GM19328 (cell line): ENCODE data around the gene ZNF672.
"Not testable (repeated sequence)": the region's sequence is repeated elsewhere in the genome, so short reads cannot be mapped to it uniquely, and the experiment has no call there.

Experiments used
- ATAC-seq: cut with Tn5 transposase; IDR thresholded peaks from one replicate; pipeline ENCODE4 v1.9.1; 2021; ENCODE audit warnings: mild to moderate bottlenecking, moderate library complexity; ENCODE audit not compliant: unreplicated experiment

The ZNF672 gene

DNA sequence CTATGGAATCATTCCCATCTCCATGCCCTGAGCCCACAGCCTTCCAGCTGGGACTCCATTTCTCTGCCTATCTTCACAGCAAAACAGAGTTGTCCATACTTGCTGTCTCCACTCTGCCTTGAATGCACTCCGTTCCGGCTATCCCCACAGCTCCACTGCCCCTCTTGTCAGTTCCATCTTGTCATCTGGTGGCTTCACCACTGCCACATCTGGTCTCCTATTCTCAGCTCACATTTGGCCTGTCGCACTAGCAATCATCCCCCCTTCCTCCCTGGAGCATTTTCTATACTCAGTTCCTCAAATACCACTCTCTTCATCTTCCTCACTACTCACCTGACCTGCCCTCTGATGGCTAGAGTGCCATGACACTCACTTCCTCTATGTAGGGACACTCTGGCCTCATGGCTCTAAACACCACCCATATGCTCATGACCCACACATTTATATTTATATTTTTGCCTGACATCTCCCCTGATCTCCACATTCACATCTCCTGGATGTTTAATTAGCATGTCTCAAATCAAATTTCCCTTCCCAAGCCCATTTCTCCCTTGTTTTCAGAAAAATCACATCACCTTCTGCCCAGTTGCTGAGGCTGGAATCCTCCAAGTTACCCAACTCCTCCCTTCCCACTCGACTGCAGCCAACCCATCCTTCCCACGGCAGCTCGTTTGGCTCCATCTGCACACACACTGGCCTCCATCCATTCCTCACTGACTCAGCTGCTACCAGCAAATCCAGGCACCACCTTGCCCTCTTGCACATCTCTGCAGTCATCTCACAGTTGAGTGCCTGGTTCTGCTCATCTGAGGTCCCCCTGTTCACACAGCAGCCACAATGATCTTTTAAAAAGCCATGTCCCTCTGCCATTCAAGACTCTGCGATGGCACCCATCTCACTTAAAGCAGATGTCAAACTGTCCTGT lies 14.7 kb downstream of the ZNF672 start:
- ATAC-seq: no peak

GRCh38 chr1:248853663-248854375 lies 15.8 kb downstream of the ZNF672 start:
- no peak for ATAC-seq

- ATAC-seq: no peak
These were observed 17.6 kb downstream of the ZNF672 start for GRCh38 chr1:248855580-248855979.

- ATAC-seq: no peak
These were observed 18.2 kb downstream of the ZNF672 start for GRCh38 chr1:248856176-248856575.

DNA sequence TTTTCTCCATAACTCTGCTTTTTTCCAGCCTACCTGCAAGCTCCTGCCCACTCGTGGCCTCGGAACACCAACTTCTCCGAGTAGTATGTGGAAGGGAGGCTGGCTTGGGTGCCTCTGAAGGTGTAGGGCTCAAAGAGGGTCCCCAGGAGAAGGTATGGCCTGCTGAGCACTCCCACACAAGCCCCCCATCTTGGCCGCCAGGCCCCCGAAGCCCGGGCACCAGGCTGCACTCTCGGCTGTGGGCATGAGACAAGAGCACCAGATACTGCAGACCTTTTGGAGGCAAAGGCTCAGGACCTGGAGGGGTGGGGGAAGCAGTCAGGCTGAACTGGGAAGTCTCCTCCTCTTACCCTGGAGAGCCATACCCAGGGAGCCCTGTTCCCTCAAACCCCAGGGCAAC lies 19.2 kb downstream of the ZNF672 start:
- no peak for ATAC-seq

DNA sequence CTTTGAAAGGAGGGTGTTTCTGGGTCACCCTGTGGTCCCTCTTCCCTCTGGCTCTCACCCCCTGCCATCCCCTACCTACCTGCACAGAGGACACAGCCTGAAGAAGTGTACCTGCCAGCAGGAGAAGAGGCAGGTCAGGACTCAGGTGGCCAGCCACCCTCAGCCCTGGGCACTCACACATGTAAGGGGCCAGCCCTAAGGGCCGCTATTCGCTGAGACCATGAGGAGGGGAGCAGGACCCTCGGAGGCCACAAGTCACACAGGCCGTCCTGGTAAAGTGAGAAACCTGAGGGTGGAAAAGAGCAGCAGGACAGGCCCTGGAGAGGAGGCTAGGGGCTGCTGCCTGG lies 19.7 kb downstream of the ZNF672 start:
- ATAC-seq: no peak

DNA sequence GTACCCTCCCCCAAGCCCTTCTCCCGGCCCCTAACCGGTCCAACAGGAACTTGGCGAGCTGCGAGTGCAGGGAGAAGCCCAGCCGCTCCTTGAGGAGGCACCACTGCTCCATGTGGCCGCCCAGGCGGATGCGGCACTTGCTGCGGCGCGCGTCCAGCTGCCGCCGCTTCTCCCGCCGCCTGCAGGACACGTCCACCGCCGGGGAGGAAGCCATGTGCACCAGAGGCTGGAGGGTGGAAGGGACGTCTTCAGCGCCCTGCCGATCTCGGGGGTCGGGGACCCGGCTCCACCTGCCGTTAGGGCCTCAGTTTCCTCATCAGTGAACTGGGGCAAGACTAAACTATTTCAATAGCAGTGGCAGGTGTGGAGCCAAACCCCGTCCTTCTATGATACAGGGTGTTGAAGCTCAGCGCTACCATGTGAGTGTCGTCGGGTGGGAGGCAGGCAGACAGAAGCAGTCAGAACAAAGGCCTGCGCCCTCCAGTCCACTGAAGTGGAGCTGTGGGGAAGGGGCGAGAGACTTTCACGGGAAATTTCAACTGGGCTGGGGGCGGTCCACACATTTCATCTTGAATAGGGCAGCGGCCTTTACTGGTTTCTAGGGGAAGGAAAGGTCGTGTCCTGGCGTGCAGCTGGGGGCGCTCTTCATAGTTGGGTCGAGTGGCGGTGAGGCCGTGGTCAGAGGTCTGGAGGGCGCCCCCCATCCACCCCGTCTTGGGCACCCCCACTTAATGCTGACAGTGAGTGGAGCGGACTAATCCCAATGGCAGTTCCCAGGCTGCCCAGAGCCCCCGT lies 20.3 kb downstream of the ZNF672 start:
- ATAC-seq: peak; percentile 15

DNA sequence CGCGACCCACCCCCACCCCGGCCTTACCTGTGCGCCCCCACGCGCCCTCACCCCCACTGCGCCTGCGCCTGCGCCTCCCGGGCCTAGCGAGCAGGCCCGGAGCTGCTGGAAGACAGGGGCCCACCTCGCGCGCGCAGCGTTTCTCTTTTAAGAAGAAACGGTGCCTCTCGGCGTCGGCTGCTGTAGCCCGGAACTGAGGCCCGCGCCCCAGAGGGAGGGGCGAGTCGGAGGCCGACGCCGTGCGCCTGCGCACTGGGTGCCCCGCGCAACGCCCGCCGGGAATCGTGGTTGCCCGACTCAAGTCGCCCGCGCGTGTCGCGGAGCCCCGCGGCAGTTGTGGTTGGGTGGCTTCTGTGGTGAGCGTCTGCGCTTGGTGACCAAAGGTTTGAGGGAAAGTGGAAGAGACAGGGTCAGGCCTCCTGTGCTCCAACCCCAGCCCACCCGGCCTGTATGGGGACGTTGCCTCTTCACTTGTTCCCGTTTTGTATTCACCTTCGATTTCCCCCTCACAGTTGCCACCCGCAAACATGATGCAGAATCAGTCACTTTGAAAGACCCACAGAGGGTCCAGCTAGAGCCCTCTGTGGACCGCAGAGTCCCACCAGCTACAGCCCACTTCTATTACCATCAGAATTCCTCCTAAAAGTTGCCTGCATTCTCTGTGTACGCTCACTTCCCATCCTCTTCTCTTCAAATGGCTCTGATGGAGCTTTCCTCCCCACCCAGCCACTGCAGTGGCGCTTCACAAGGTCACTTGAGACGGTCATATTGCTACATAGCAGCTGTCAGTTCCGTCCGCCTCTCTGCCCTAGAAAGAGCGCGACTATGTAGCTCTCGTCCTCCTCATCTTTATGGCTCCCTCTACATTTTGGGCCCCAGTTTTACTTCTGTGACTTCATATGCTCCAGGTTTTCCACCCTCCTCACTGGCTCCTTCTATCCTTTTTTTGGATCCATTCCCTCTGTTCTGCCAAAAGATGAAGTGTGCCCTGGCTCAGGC lies 21.2 kb downstream of the ZNF672 start, which contains the start of gene ZNF692:
TSS of gene ZNF692 (minus strand) at position 195 of the 999 bp plus-strand sequence. CDS start 776 bp downstream, outside the sequence.
- peak; percentile 76 for ATAC-seq

DNA sequence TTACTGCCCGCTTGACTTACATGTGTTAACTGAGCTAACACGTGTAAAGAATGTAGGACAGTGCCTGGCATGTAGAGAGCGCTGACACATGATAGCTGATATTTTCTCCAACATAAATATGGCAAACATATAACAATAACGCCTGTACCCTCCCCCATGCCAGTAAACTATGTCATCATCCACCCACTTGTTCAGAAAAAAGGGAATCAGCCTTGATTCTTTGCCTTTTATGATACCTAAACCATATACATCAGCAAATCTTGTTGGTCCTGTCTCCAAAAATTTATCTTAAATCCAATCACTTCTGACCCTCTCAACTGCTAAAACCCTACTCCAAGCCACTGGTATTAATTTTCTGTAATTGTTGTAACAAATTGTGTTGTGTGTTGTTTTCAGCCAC lies 22.0 kb downstream of the ZNF672 start:
- ATAC-seq: no peak

- no peak for ATAC-seq
These were observed 23.6 kb downstream of the ZNF672 start for GRCh38 chr1:248861616-248862015.

DNA sequence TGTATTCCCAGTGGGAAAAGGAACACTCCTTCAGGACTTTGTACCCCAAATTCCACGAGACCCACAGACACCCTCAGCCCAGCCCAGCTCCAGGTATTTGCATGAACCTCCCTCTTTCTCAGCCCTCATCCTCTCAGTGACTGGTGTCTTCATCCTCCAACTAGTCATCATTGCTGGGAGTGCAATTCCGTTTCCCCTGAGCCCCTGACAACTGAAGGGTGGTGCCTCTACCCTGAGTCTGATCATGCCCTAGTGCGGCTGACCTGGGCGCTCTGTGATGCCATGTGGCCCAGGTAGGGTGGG lies 24.6 kb downstream of the ZNF672 start:
- ATAC-seq: peak; percentile 4

DNA sequence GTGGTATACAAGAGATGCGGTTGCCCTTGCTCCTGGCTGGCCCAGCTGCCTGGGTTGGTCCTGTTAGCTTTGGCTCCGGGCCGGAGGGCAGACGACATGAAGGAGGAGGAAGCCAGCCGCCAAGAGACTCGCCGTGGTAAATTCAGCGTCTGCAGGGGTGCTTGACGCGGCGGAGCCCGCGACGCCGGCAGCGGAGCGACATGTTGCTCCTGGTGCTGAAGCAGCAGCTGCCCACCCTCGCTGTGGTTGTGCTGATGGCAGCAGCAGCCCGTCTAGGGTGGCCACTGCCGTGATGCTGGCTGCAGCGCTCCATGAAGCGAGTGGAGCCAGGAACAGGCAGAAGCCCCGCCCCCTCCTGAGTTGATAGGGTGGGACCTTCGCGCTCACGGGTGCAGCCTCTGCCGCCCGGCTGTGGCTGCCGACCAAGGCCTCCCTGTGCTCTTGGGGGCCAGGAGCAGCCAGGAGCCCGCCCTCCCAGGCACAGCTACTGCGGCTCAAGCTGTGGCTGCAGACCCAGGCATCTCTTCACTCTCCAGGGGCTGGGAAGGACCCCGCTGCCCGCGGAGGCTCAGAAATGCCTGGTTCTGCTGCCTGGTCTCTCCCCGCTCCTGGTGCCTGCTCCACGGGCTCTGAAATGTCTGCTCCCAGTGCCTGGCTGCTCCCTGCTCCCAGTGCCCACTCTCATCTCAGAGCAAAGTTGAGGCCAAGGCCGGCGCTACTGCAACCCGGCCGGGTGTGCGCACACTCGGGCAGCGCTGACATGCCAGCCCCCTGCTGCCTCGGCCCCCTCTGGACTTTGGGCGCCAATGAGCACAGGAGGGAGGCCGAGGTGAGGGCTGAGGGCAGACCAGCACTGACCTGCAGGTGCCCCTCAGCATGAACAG lies 25.2 kb downstream of the ZNF672 start:
- ATAC-seq: peak; percentile 62

DNA sequence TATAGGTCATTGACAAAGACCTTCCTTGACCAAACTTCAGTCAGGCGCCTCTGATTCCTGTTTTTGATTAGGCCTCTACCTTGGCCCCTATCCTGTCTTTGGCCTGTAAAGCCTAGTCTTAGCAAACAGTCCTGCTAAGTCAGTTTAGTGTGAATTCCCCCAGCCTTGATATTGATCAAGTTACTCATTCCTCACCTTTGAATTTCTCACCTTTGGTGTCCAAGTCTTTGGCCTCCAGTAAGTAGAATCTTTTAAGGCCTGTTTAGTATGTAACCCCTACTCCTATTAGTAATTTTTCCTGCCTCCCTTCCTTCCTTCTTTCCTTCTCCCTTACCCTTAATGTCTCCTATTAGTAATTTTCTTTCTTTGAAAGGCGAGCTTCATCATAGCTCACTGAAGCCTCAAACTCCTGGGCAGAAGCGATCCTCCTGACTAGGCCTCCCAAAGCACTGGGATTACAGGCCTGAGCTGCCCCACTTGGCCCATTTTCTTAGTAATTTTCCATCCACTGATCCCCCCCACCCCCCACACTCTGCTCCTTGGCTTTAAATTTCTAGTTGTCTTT lies 33.9 kb downstream of the ZNF672 start:
- no peak for ATAC-seq

DNA sequence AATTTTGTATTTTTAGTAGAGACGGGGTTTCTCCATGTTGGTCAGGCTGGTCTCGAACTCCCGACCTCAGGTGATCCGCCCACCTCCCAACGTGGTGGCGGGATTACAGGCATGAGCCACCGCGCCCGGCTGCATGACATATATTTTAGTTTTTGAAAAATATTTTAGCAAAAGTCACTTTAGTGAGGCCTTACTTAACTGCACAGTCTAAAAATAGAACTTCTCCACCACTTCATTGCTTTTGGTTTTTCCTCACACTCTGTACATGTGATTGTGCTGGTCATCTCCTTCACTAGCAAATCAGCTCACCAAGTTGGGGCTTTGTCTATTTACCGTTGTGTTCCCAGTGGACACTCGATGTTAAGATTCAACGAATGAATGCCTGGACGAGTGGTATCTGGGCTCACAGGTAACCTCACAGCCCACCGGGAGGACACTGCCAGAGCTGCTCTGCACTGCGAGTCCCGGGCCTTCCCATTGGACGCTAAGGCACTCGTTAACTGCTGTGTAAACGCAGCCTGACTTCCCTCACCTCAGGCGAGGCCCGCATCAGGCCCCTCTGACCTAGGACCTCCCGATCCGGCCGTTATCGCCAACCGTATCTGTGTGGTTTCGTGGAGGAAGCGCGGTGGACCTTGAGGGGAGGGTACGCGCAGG lies 34.9 kb downstream of the ZNF672 start:
- peak; percentile 30 for ATAC-seq

- ATAC-seq: peak; percentile 78
These were observed 35.5 kb downstream of the ZNF672 start for GRCh38 chr1:248873409-248873992.

- peak; percentile 44 for ATAC-seq
These were observed 36.0 kb downstream of the ZNF672 start for GRCh38 chr1:248873993-248874533.

DNA sequence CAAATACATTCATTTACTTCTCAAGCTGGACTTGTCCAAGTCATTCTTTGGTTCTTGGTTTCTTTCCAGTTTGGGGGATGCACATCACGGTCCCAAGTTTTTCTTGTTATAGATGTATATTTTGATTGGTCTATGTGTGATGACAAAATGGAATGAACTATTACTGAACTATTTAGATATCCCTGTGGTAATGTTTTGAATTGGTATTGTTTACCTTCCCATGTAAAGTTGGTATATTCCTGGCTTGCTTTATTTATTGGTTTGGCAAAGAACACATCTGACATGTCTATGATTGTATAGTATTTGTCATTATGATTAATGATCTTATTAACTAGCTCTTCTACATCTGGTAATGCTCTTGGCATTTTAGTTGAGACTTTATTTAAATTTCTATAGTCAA lies 43.2 kb downstream of the ZNF672 start:
- no peak for ATAC-seq

- ATAC-seq: not testable (repeated sequence)
These were observed 44.4 kb downstream of the ZNF672 start for GRCh38 chr1:248882427-248882826.
